ENCODE measurements around the gene DKKL1.
"Not testable (repeated sequence)": the region's sequence is repeated elsewhere in the genome, so short reads cannot be mapped to it uniquely, and the experiment has no call there.

DKKL1 gene

DNA sequence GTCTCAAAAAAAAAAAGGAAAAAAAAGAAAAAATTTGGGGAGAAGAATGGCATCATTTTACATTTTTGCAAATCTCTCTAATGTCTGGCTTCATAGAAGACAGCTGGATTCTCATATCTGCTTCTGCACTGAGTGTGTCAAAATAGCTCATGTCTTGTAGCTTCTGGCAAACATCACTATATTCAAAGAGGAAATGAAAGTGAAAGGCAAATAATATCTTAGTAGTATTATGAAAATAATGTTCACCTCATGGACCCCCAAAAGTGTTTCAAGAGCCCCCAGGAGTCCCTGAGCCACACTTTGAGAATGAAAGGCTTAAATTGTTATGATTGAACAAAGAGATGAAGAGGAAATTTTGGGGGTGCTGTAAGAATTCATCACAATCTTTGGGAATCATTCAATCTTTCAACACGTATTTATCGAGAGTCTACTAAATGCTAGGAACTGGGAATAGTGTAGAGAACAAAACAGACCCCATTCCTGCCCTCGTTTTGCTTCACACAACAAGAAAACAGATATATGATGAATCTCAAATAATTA, 37.4 kb upstream of the DKKL1 start:
- no peak overlapping the region for H3K4me3 ChIP-seq (ENCODE audit: low read depth, low read length)
- POLR2A ChIA-PET = no interaction called here
- TF ChIP-seq, protein P1, sequence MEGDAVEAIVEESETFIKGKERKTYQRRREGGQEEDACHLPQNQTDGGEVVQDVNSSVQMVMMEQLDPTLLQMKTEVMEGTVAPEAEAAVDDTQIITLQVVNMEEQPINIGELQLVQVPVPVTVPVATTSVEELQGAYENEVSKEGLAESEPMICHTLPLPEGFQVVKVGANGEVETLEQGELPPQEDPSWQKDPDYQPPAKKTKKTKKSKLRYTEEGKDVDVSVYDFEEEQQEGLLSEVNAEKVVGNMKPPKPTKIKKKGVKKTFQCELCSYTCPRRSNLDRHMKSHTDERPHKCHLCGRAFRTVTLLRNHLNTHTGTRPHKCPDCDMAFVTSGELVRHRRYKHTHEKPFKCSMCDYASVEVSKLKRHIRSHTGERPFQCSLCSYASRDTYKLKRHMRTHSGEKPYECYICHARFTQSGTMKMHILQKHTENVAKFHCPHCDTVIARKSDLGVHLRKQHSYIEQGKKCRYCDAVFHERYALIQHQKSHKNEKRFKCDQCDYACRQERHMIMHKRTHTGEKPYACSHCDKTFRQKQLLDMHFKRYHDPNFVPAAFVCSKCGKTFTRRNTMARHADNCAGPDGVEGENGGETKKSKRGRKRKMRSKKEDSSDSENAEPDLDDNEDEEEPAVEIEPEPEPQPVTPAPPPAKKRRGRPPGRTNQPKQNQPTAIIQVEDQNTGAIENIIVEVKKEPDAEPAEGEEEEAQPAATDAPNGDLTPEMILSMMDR (IDR thresholded peaks at IDR 0.05; ENCODE audit: insufficient read depth, low read length, missing control alignments) = no peak
- CTCF ChIA-PET = interaction anchor here (5.7 kb wide), 1 partner anchor 25 kb away, joined by 31 read pairs; no protein-coding TSS in a partner anchor
- DNase-seq (ENCODE audit: low read depth, low spot score) = no peak

DNA sequence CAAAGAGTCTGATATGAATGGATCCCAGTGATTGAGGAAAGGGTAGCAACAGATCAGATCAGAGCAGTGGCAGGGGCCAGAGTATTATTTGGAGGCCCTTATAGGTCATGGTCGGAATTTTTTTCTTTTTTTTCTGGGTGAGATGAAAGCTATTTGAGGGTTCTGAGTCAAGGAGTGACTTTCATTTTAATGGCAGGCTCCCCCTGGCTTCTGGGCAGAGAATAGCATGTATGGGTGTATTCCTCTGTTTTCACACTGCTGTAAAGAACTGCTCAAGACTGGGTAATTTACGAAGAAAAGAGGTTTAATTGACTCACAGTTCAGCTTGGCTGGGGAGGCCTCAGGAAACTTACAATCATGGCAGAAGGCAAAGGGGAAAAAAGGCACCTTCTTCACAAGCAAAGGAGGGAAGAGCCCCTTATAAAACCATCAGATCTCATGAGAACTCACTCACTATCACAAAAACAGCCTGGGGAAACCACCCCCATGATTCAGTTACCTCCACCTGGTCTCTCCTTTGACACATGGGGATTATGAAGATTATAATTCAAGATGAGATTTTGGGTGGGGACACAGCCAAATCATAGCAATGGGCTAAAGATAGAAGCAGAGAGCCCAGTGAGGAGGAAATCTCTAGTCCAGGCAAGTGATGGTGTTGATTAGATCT, 35.7 kb upstream of the DKKL1 start:
- POLR2A ChIA-PET = no interaction called here
- TF ChIP-seq, protein P1 (IDR thresholded peaks at IDR 0.05; ENCODE audit: insufficient read depth, low read length, missing control alignments) = peak; percentile 46
- CTCF ChIA-PET = interaction anchor here (0.6 to 2.8 kb wide), 19 partner anchors 10 to 103 kb away, joined by 3 to 15 read pairs (median 5); no protein-coding TSS in a partner anchor
- no peak for DNase-seq (ENCODE audit: low read depth, low spot score)
- no peak overlapping the region for H3K4me3 ChIP-seq (ENCODE audit: low read depth, low read length)

DNA sequence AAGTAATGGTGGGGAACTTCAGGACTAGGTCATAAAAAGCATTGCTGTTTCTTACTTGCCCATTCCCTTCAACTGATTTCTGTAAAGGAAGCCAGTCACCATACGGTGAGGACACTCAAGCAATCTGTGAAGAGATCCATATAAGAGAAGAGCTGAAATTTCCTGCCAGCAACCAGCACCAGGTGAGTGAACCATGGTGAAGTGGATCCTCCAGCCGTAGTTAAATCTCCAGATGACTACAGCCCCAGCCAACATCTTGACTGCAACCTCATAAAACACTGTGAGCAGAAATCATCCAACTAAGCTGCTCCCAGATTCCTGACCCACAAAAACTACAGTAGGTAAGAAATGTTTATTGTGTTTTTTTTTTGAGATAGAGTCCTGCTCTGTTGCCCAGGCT, 34.9 kb upstream of the DKKL1 start:
- H3K4me3 ChIP-seq (ENCODE audit: low read depth, low read length) = no peak overlapping the region
- no peak for DNase-seq (ENCODE audit: low read depth, low spot score)
- ChIA-PET CTCF (interaction anchor here (1.2 to 2.8 kb wide), 4 partner anchors 10 to 104 kb away, joined by 4 to 15 read pairs (median 7); no protein-coding TSS in a partner anchor), POLR2A (no interaction called here)
- TF ChIP-seq, protein P1 (IDR thresholded peaks at IDR 0.05; ENCODE audit: insufficient read depth, low read length, missing control alignments) = no peak

DNA sequence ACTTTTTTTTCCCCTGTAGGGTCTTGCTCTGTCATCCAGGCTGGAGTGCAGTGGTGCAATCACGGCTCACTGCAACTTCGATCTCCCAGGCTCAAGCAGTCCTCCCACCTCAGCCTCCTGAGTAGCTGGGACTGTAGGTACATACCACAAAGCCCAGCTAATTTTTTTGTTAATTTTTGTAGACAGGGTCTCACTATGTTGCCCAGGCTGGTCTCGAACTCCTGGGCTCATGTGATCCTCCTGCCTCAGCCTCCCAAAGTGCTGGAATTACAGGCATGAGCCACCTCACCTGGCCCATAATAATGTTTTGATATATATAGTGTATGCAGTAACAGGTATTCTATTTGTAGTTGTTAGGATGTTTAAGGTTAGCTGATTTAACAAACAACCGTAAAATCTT, 32.5 kb upstream of the DKKL1 start:
- POLR2A ChIA-PET; H3K4me3 ChIP-seq (ENCODE audit: low read depth, low read length); DNase-seq (ENCODE audit: low read depth, low spot score): not testable (repeated sequence)
- CTCF ChIA-PET = interaction anchor here (0.8 to 2.2 kb wide), 6 partner anchors 9 to 233 kb away, joined by 3 to 9 read pairs (median 5); no protein-coding TSS in a partner anchor

DNA sequence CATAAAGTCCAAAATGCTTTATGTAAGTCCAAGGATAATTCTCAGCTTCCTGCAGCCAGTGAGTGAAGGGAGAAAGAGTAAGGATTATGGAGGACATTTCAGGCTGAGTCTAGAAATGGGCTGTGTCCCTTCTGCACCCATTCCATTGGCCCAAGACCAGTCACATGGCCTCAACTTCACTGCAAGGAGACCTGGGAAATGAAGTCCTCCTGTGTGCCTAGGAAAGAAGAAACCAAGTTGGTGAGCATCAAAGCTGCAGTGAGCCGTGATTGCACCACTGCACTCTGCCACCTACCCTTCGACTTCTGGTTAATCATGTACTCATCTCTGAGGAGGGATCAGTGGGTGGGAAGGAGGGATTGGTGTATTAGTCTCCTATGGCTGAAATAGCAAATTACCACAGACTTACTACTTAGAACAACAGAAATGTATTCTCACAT, 32.0 kb upstream of the DKKL1 start:
- CTCF ChIA-PET = interaction anchor here (0.8 to 2.2 kb wide), 6 partner anchors 9 to 234 kb away, joined by 3 to 9 read pairs (median 5); no protein-coding TSS in a partner anchor
- POLR2A ChIA-PET = no interaction called here
- no peak for DNase-seq (ENCODE audit: low read depth, low spot score)
- no peak overlapping the region for H3K4me3 ChIP-seq (ENCODE audit: low read depth, low read length)
- TF ChIP-seq, protein P1 (IDR thresholded peaks at IDR 0.05; ENCODE audit: insufficient read depth, low read length, missing control alignments) = no peak

DNA sequence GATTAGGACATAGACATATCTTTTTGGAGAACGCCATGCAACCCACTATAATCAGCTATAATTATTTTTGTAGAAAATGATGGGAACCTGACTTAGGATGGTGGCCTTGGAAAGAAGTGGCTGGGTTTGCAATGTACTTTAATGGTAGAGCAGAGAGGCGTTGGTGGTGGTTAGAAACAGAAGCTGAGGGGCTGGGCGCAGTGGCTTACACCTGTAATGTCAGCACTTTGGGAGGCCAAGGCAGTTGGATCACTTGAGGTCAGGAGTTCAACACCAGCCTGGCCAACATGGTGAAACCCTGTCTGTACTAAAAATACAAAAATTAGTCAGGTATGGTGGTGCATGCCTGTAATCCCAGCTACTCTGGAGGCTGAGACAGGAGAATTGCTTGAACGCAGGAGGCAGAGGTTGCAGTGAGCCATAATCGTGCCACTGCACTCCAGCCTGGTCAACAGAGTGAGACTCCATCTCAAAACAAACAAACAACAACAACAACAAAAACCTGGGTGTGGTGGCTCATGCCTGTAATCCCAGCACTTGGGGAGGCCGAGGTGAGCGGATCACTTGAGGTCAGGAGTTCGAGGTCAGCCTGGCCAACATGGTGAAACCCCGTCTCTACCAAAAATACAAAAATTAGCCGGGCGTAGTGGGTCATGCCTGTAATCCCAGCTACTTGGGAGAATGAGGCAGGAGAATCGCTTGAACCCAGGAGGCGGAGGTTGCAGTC, 30.8 kb upstream of the DKKL1 start:
- CTCF ChIA-PET = interaction anchor here (1.0 to 1.4 kb wide), 3 partner anchors 10 to 66 kb away, joined by 3 read pairs; no protein-coding TSS in a partner anchor
- DNase-seq (ENCODE audit: low read depth, low spot score); POLR2A ChIA-PET; H3K4me3 ChIP-seq (ENCODE audit: low read depth, low read length): not testable (repeated sequence)

DNA sequence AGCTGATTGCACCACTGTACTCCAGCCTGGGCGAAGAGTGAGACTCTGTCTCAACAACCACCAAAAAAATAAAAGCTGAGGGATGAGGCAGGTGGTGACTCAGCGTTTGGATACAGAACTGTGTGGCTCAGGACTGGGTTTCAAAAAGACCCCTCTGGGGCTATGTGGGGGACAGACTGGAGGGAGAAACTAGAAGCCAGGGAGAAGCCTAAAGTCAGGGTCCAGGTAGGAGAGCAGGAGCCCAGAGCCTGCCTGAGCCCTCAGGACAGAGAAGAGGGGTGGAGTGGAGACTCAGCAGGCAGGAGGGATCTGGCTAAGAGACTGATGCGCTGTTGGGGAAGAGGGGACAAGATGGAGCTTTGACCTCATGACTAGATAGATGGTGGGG, 30.3 kb upstream of the DKKL1 start:
- TF ChIP-seq, protein P1 (IDR thresholded peaks at IDR 0.05; ENCODE audit: insufficient read depth, low read length, missing control alignments) = no peak
- no peak for DNase-seq (ENCODE audit: low read depth, low spot score)
- no peak overlapping the region for H3K4me3 ChIP-seq (ENCODE audit: low read depth, low read length)
- ChIA-PET CTCF (interaction anchor here (1.0 to 1.4 kb wide), 3 partner anchors 9 to 66 kb away, joined by 3 read pairs; no protein-coding TSS in a partner anchor), POLR2A (no interaction called here)
